ENCODE measurements around the gene RPS4Y2.

The RPS4Y2 gene

DNA sequence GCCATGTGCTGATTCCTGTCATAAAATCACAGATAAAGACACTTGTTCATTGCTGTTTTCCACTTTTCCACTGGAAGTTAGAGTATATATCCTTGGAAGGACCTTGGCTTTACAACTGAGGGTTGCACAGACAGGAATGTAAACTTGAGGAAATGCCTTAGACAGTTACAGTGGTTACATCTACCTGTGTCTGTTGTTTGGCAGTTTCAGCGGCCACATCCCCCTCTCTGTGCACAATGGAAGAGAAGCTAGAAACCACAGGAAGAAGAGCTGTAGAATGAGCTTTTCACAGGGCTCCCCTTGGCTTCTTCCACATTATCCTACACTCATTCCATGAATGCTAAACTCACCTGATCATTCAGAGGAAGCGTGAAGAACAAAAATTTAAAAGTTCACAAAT is 9.0 kb upstream of the RPS4Y2 start:
- DNase-seq (ENCODE audit: low read depth) = no peak
- no peak overlapping the region for H3K4me3 ChIP-seq (ENCODE audit: low read depth, low read length)
- TF ChIP-seq, protein P1, sequence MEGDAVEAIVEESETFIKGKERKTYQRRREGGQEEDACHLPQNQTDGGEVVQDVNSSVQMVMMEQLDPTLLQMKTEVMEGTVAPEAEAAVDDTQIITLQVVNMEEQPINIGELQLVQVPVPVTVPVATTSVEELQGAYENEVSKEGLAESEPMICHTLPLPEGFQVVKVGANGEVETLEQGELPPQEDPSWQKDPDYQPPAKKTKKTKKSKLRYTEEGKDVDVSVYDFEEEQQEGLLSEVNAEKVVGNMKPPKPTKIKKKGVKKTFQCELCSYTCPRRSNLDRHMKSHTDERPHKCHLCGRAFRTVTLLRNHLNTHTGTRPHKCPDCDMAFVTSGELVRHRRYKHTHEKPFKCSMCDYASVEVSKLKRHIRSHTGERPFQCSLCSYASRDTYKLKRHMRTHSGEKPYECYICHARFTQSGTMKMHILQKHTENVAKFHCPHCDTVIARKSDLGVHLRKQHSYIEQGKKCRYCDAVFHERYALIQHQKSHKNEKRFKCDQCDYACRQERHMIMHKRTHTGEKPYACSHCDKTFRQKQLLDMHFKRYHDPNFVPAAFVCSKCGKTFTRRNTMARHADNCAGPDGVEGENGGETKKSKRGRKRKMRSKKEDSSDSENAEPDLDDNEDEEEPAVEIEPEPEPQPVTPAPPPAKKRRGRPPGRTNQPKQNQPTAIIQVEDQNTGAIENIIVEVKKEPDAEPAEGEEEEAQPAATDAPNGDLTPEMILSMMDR (conservative IDR thresholded peaks at IDR 0.05; ENCODE audit: low read depth, low read length) = no peak

DNA sequence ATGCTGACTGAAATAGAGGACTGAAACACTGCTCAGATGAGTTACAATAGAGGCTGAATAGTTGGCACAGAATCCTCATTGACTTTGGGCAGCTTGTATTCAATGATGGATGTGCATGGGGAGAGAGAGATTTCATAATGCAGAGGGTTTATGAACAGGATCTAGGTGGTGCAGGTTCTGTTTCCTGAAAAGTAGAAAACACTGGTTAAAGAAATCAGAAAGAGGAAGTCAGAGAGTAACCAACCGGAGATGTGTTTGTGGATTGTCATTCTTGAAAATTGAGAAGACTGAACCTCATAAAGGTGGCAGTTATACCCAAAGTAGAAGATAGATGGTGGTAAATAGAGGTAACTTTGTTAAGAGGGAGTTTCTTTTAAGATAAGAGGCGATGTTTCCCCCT is 8.0 kb downstream of the RPS4Y2 start:
- DNase-seq (ENCODE audit: low read depth) = no peak
- no peak overlapping the region for H3K4me3 ChIP-seq (ENCODE audit: low read depth, low read length)
- TF ChIP-seq, protein P1 (conservative IDR thresholded peaks at IDR 0.05; ENCODE audit: low read depth, low read length) = no peak

DNA sequence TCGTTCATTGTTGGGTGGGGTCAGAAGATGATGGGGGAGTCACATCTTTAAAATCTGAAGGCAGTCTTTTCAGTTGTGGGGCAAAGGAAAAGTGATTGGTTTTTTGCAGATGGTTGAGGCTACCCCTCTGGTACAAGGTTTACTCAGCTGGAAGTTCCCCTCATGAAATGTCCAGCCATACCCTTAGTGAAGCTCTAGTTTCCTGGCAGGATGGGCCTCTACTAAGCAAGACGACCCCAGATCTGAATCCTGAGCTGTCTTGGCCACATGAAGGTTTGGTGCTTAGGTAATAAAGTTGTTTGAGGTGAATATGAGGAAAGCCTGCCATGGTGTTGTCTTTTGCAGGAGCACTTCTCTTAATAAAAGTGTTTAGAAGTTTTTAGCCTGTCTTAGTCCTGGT is 9.2 kb downstream of the RPS4Y2 start:
- no peak for DNase-seq (ENCODE audit: low read depth)
- no peak overlapping the region for H3K4me3 ChIP-seq (ENCODE audit: low read depth, low read length)
- TF ChIP-seq, protein P1 (conservative IDR thresholded peaks at IDR 0.05; ENCODE audit: low read depth, low read length) = no peak

DNA sequence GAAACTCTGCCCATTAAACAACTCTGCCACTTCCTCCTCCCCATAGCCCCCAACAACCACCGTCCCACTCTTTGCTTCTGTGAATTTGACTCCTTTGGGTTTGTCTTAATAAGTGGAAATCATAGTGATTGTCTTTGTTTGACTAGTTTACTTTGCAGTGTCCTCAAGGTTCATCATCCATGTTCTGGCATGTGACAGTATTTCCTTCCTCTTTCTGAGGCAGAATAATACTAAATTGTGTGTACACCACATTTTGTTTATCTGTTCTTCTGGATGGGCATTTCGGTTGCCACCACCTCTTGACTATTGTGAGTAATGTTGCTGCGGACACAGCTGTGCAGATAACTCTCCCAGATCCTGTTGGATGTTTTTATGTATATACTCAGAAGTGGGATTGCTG is 14.8 kb downstream of the RPS4Y2 start:
- no peak for DNase-seq (ENCODE audit: low read depth)
- H3K4me3 ChIP-seq (ENCODE audit: low read depth, low read length) = no peak overlapping the region
- TF ChIP-seq, protein P1 (conservative IDR thresholded peaks at IDR 0.05; ENCODE audit: low read depth, low read length) = no peak

DNA sequence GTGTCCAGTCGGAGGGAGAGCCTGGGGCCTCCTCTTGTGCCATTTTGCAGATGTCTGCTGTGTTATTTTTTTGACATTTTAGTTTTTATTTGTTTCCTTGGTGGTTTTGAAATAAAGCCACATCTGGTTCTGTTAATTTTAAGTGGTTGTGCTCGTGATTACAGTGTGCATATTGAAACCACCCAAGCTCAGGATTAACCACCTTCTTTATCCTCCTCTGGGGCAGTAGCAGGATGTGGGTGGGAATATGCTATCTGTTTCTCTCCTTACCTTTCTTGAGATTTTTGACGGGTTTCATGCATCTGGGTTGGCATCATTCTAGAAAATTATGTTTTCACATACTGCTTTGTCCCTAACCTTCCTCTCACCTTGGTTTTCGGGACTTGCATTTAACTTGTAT is 20.2 kb downstream of the RPS4Y2 start:
- TF ChIP-seq, protein P1 (conservative IDR thresholded peaks at IDR 0.05; ENCODE audit: low read depth, low read length) = no peak
- no peak overlapping the region for H3K4me3 ChIP-seq (ENCODE audit: low read depth, low read length)
- no peak for DNase-seq (ENCODE audit: low read depth)

DNA sequence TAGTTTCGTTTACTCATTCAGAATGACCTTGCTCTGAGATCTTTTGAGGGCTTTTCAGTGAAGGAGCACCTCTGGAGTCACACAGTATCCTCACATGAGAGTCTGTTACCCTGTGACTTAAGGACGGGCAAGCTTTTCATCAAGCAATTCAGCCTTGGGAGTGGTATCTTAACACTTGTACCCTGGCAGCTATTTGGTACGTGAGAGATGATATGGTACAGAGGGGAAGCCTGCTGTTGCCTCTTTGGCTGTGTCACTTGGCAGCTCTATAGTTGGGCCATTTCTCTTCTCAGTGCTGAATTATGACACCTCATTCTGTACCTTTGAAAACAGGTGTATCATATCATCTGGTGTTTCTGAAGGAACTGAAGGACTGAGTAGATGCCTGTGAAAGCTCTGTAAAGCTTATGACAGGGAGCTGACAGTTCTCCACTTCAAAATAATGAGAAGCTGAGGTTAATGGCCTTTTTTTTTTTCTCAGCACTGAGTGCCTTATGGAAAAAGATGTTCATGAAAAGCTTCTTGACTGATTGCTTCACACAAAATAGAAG is 24.3 kb downstream of the RPS4Y2 start:
- no peak for DNase-seq (ENCODE audit: low read depth)
- TF ChIP-seq, protein P1 (conservative IDR thresholded peaks at IDR 0.05; ENCODE audit: low read depth, low read length) = no peak
- H3K4me3 ChIP-seq (ENCODE audit: low read depth, low read length) = no peak overlapping the region

DNA sequence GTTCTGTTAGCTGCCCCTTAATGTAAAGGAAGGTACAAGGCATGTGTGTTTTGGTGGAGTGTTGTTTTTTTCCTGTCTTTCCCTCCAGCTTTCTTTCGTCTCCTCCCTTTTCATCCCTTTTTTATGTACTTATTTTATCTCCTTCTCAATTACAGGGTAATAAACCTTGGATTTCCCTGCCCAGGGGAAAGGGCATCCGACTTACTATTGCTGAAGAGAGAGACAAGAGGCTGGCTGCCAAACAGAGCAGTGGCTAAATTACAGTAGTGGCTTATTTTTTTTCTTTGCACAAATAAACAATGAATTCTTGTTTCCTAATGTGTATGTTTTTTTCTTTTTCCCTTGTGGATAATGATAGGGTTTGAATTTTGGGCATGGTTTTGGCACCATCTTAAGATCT is 24.9 kb downstream of the RPS4Y2 start:
- H3K4me3 ChIP-seq (ENCODE audit: low read depth, low read length) = no peak overlapping the region
- DNase-seq (ENCODE audit: low read depth) = no peak
- TF ChIP-seq, protein P1 (conservative IDR thresholded peaks at IDR 0.05; ENCODE audit: low read depth, low read length) = no peak
